Ishikawa (cell line): Measurements from ENCODE around the gene METRN.

Source experiments
- CEBPB ChIP-seq: IDR thresholded peaks from 2 replicates; pipeline ENCODE4 v1.6.1; 2012
- CREB1 ChIP-seq: IDR thresholded peaks from 2 replicates; pipeline ENCODE4 v1.6.1; 2012; ENCODE audit warnings: low read depth
- EGR1 ChIP-seq: IDR thresholded peaks from 2 replicates; pipeline ENCODE4 v1.6.1; 2012
- EP300 ChIP-seq: IDR thresholded peaks from 2 replicates; pipeline ENCODE4 v1.6.1; 2012; ENCODE audit warnings: borderline replicate concordance
- FOXM1 ChIP-seq: IDR thresholded peaks from 2 replicates; pipeline ENCODE4 v1.6.1; 2012; ENCODE audit warnings: low read depth, borderline replicate concordance
- MAX ChIP-seq: IDR thresholded peaks from 2 replicates; pipeline ENCODE4 v1.6.1; 2012
- NFIC ChIP-seq: IDR thresholded peaks from 2 replicates; pipeline ENCODE4 v1.6.1; 2012
- RAD21 ChIP-seq: IDR thresholded peaks from 2 replicates; pipeline ENCODE4 v1.6.1; 2012; ENCODE audit warnings: low read depth
- TAF1 ChIP-seq: IDR thresholded peaks from 2 replicates; pipeline ENCODE4 v1.6.1; 2012; ENCODE audit warnings: low read depth, mild to moderate bottlenecking
- TCF12 ChIP-seq: IDR thresholded peaks from 2 replicates; pipeline ENCODE4 v1.6.1; 2012; ENCODE audit warnings: low read depth
- TEAD4 ChIP-seq: IDR thresholded peaks from 2 replicates; pipeline ENCODE4 v1.6.1; 2012
- YY1 ChIP-seq: IDR thresholded peaks from 2 replicates; pipeline ENCODE4 v1.6.1; 2012; ENCODE audit warnings: low read depth
- ZBTB7A ChIP-seq: IDR thresholded peaks from 2 replicates; pipeline ENCODE4 v1.6.1; 2012; ENCODE audit warnings: low read depth
- TF ChIP-seq, protein P1 (sequence below): IDR thresholded peaks from 2 replicates; pipeline ENCODE4 v1.6.1; 2012
- TF ChIP-seq, protein P2 (sequence below): IDR thresholded peaks from 2 replicates; pipeline ENCODE4 v1.6.1; 2012; ENCODE audit warnings: low read depth, mild to moderate bottlenecking

METRN gene

DNA sequence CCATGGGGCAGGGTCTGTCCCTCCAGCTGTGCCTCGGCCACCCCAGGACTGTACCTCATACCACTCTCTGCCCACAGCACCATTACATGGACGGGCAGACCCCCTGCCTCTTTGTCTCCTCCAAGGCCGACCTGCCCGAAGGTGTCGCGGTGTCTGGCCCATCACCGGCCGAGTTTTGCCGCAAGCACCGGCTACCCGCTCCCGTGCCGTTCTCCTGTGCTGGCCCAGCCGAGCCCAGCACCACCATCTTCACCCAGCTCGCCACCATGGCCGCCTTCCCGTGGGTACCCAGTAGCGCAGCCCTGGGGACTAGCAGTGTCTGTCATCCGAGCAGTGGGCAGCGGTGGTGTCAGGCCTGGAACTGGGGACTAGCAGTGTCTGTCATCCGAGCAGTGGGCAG lies 42.1 kb upstream of the METRN start:
- TF ChIP-seq, protein P1, sequence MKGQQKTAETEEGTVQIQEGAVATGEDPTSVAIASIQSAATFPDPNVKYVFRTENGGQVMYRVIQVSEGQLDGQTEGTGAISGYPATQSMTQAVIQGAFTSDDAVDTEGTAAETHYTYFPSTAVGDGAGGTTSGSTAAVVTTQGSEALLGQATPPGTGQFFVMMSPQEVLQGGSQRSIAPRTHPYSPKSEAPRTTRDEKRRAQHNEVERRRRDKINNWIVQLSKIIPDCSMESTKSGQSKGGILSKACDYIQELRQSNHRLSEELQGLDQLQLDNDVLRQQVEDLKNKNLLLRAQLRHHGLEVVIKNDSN: no peak
- no peak for TF ChIP-seq CEBPB
- no peak for TF ChIP-seq TCF12
- no peak for TF ChIP-seq EP300
- no peak for TF ChIP-seq EGR1
- TF ChIP-seq NFIC: no peak
- TF ChIP-seq TAF1: no peak
- no peak for TF ChIP-seq ZBTB7A
- TF ChIP-seq TEAD4: no peak
- no peak for TF ChIP-seq RAD21

DNA sequence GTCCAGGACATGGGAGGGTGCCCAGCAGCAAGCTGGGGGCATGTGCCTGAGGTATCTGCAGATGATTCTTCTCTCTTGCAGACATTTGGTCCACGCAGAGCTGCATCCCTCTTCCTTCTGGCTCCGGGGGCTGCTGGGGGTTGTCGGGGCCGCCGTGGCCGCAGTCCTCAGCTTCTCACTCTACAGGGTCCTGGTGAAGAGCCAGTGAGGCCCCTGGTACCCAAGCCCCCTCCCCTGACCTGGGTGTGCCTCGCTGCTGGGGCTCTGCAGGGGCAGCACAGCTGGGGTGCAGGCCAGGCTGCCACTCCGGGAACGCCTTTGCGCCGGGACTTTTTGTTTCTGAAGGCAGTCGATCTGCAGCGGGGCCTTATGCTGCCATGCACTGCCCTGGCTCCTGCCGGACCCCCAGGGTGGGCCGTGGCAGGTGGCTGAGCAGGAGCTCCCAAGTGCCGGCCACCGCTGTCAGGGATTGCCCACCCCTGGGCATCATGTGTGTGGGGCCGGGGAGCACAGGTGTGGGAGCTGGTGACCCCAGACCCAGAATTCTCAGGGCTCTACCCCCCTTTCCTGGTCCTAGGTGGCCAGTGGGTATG lies 41.4 kb upstream of the METRN start:
- TF ChIP-seq EGR1: no peak
- TF ChIP-seq ZBTB7A: 0 out of 2 replicates have a peak, but pooled peaks have one; percentile 39

- no peak for TF ChIP-seq EGR1
- no peak for TF ChIP-seq FOXM1
- no peak for TF ChIP-seq ZBTB7A
- no peak for TF ChIP-seq CEBPB
- TF ChIP-seq NFIC: no peak
- TF ChIP-seq YY1: no peak
- TF ChIP-seq, protein P1: no peak
- no peak for TF ChIP-seq MAX
- no peak for TF ChIP-seq RAD21
- TF ChIP-seq CREB1: no peak
- no peak for TF ChIP-seq TEAD4
- TF ChIP-seq, protein P2, sequence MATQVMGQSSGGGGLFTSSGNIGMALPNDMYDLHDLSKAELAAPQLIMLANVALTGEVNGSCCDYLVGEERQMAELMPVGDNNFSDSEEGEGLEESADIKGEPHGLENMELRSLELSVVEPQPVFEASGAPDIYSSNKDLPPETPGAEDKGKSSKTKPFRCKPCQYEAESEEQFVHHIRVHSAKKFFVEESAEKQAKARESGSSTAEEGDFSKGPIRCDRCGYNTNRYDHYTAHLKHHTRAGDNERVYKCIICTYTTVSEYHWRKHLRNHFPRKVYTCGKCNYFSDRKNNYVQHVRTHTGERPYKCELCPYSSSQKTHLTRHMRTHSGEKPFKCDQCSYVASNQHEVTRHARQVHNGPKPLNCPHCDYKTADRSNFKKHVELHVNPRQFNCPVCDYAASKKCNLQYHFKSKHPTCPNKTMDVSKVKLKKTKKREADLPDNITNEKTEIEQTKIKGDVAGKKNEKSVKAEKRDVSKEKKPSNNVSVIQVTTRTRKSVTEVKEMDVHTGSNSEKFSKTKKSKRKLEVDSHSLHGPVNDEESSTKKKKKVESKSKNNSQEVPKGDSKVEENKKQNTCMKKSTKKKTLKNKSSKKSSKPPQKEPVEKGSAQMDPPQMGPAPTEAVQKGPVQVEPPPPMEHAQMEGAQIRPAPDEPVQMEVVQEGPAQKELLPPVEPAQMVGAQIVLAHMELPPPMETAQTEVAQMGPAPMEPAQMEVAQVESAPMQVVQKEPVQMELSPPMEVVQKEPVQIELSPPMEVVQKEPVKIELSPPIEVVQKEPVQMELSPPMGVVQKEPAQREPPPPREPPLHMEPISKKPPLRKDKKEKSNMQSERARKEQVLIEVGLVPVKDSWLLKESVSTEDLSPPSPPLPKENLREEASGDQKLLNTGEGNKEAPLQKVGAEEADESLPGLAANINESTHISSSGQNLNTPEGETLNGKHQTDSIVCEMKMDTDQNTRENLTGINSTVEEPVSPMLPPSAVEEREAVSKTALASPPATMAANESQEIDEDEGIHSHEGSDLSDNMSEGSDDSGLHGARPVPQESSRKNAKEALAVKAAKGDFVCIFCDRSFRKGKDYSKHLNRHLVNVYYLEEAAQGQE: no peak
- no peak for TF ChIP-seq TCF12
These were observed 40.6 kb upstream of the METRN start for GRCh38 chr16:674214-674881.

- peak; percentile 17; the same call in 1 of the 2 replicates for TF ChIP-seq NFIC
- TF ChIP-seq TAF1: no peak
These were observed 39.7 kb upstream of the METRN start, which contains the start of gene RHBDL1 for GRCh38 chr16:674968-675883. Gene RHBDL1, plus strand, starts transcription at chr16:675671. Its CDS starts 120 bp downstream, at chr16:675791.

- TF ChIP-seq FOXM1: no peak
- TF ChIP-seq EP300: no peak
- TF ChIP-seq TEAD4: no peak
- TF ChIP-seq MAX: no peak
- TF ChIP-seq CEBPB: no peak
- TF ChIP-seq NFIC: no peak
- no peak for TF ChIP-seq CREB1
- no peak for TF ChIP-seq ZBTB7A
- TF ChIP-seq EGR1: no peak
- no peak for TF ChIP-seq TCF12
- no peak for TF ChIP-seq RAD21
These were observed 38.9 kb upstream of the METRN start for GRCh38 chr16:675884-676564.

GRCh38 chr16:676565-676902 lies 38.4 kb upstream of the METRN start:
- TF ChIP-seq TCF12 (no peak), MAX (no peak), ZBTB7A (no peak), FOXM1 (no peak)

DNA sequence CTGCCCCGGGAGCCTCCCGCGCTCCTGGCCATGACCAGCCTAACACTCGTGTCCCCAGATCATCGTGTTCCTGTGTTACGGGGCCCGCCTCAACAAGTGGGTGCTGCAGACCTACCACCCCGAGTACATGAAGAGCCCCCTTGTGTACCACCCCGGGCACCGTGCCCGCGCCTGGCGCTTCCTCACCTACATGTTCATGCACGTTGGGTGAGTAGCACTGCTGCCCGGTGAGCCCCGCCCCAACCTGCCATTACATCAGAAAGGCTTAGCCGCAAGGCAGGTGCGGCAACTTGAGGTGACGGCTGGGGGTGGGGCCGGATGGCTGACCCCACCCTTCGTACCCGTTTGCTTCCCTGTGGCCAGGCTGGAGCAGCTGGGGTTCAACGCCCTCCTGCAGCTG lies 38.0 kb upstream of the METRN start:
- TF ChIP-seq NFIC (no peak), FOXM1 (no peak), YY1 (no peak), TCF12 (no peak)
- TF ChIP-seq, protein P2: no peak
- TF ChIP-seq, protein P1: no peak
